ENCODE data around the gene NEURL1B.

Gene NEURL1B

GRCh38 chr5:172714491-172715420 is 73.7 kb downstream of the NEURL1B start:
- DNase-seq (ENCODE audit: low read depth, low spot score) = peak; percentile 41

GRCh38 chr5:172715421-172715780 is 74.3 kb downstream of the NEURL1B start:
- no peak for DNase-seq (ENCODE audit: low read depth, low spot score)

- DNase-seq (ENCODE audit: low read depth, low spot score) = no peak
These were observed 75.0 kb downstream of the NEURL1B start for GRCh38 chr5:172715931-172716682.

- peak; percentile 52 for DNase-seq (ENCODE audit: low read depth, low spot score)
These were observed 75.8 kb downstream of the NEURL1B start for GRCh38 chr5:172716796-172717313.

- DNase-seq (ENCODE audit: low read depth, low spot score) = no peak
These were observed 76.6 kb downstream of the NEURL1B start for GRCh38 chr5:172717481-172718195.

GRCh38 chr5:172718527-172719114 is 77.6 kb downstream of the NEURL1B start:
- no peak for DNase-seq (ENCODE audit: low read depth, low spot score)

GRCh38 chr5:172719211-172719610 is 78.1 kb downstream of the NEURL1B start:
- DNase-seq (ENCODE audit: low read depth, low spot score) = no peak

- DNase-seq (ENCODE audit: low read depth, low spot score) = no peak
These were observed 79.6 kb downstream of the NEURL1B start for GRCh38 chr5:172720655-172721054.

GRCh38 chr5:172721455-172722326 is 80.6 kb downstream of the NEURL1B start:
- no peak for DNase-seq (ENCODE audit: low read depth, low spot score)

GRCh38 chr5:172722327-172722815 is 81.3 kb downstream of the NEURL1B start:
- DNase-seq (ENCODE audit: low read depth, low spot score) = no peak

GRCh38 chr5:172723508-172723907 is 82.4 kb downstream of the NEURL1B start:
- no peak for DNase-seq (ENCODE audit: low read depth, low spot score)

GRCh38 chr5:172724242-172725183 is 83.5 kb downstream of the NEURL1B start:
- DNase-seq (ENCODE audit: low read depth, low spot score) = no peak

- no peak for DNase-seq (ENCODE audit: low read depth, low spot score)
These were observed 84.2 kb downstream of the NEURL1B start for GRCh38 chr5:172725273-172725672.

GRCh38 chr5:172725785-172726184 is 84.7 kb downstream of the NEURL1B start:
- no peak for DNase-seq (ENCODE audit: low read depth, low spot score)

GRCh38 chr5:172726966-172727365 is 85.9 kb downstream of the NEURL1B start:
- DNase-seq (ENCODE audit: low read depth, low spot score) = no peak

GRCh38 chr5:172727551-172727950 is 86.5 kb downstream of the NEURL1B start:
- DNase-seq (ENCODE audit: low read depth, low spot score) = no peak

GRCh38 chr5:172728481-172729241 is 87.6 kb downstream of the NEURL1B start:
- DNase-seq (ENCODE audit: low read depth, low spot score) = no peak

GRCh38 chr5:172729588-172729987 is 88.5 kb downstream of the NEURL1B start:
- no peak for DNase-seq (ENCODE audit: low read depth, low spot score)

Data from smooth muscle cell of the brain vasculature (primary cell).